Measurements from ENCODE around the gene AFAP1L2. TPM values are rescaled to one million over a fixed set of nuclear protein-coding genes. Genes with fewer than 3 reads are reported as not detected.

Gene AFAP1L2
- total RNA-seq, 3 donors from 2014 or later = 6.7 to 23.4 (median 11.6) TPM

DNA sequence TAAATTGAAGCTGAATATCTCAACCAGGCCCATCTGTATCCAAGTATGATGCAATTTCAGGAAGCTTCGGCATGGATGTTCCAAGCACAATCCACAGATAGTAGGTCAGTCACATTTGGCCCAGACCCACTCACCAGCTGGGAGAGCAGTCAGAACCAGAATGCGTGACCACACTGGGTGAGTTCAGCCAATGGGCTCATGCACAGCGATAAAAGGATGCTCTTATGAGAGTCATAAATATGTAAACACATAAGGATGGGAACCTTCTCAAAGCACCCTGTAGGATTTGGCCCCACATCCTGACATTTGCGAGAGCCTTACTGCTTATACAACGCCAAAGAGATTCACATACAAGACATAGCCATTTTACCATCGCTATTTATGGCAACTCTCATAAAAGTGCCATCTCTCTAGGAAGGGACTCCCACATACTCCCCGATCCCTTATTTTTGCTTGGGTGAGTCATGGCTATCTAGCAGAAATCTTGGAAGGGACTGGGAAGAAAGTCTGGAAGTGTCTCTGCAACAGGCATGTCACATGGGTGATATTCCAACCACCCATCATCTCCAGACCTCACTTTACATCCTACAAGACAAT lies 3.0 kb downstream of the AFAP1L2 start:
- peaks cover 17% of the 10 kb centered on the region for H3K4me1 ChIP-seq (ENCODE audit: low read depth)
- H3K36me3 ChIP-seq (ENCODE audit: low read depth) = no peaks in the 10 kb centered on the region
- ATAC-seq (peak; percentile 2), DNase-seq (peak; percentile 43 to 64 (median 53))
- intact Hi-C loops (cut with DNase I, micrococcal nuclease) = no loop called here
- no peaks in the 10 kb centered on the region for H3K9me3 ChIP-seq
- H3K4me3 ChIP-seq = no peak overlapping the region
- TF ChIP-seq, protein P1, sequence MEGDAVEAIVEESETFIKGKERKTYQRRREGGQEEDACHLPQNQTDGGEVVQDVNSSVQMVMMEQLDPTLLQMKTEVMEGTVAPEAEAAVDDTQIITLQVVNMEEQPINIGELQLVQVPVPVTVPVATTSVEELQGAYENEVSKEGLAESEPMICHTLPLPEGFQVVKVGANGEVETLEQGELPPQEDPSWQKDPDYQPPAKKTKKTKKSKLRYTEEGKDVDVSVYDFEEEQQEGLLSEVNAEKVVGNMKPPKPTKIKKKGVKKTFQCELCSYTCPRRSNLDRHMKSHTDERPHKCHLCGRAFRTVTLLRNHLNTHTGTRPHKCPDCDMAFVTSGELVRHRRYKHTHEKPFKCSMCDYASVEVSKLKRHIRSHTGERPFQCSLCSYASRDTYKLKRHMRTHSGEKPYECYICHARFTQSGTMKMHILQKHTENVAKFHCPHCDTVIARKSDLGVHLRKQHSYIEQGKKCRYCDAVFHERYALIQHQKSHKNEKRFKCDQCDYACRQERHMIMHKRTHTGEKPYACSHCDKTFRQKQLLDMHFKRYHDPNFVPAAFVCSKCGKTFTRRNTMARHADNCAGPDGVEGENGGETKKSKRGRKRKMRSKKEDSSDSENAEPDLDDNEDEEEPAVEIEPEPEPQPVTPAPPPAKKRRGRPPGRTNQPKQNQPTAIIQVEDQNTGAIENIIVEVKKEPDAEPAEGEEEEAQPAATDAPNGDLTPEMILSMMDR (IDR thresholded peaks at IDR 0.05) = no peak

DNA sequence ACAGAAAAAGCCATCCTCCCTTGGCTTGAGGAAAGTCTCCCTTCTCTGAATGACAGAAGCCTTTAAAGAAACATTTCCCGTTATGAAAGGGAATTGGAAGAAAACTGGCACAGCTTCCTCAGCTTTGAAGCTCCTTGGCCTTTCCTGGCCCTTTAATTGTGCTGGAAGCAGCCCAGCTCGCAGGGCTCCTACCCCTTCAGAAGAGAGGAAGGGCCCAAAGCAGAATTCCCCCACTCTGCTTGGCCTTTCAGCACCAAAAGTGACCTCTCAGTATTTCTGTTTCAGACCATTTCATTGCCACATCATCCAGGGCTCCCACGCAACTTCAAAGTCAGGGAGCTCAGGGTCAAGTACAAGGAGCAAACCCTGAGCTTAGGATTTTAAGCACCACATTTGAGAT lies 4.2 kb downstream of the AFAP1L2 start:
- H3K4me3 ChIP-seq = no peak overlapping the region
- peaks cover 17% of the 10 kb centered on the region for H3K4me1 ChIP-seq (ENCODE audit: low read depth)
- no peak for DNase-seq
- H3K36me3 ChIP-seq (ENCODE audit: low read depth) = no peaks in the 10 kb centered on the region
- intact Hi-C loops (cut with DNase I, micrococcal nuclease) = no loop called here
- TF ChIP-seq, protein P1 (IDR thresholded peaks at IDR 0.05) = no peak
- ATAC-seq = no peak
- no peaks in the 10 kb centered on the region for H3K9me3 ChIP-seq

- TF ChIP-seq, protein P1 (IDR thresholded peaks at IDR 0.05) = no peak
- Histone ChIP-seq H3K4me3 (no peak overlapping the region), H3K36me3 (ENCODE audit: low read depth) (no peaks in the 10 kb centered on the region), H3K9me3 (no peaks in the 10 kb centered on the region), H3K4me1 (ENCODE audit: low read depth) (peaks cover 17% of the 10 kb centered on the region)
- intact Hi-C loops (cut with DNase I, micrococcal nuclease) = no loop called here
- no peak for DNase-seq
- no peak for ATAC-seq
These were observed 4.7 kb downstream of the AFAP1L2 start for GRCh38 chr10:114399576-114399975.

DNA sequence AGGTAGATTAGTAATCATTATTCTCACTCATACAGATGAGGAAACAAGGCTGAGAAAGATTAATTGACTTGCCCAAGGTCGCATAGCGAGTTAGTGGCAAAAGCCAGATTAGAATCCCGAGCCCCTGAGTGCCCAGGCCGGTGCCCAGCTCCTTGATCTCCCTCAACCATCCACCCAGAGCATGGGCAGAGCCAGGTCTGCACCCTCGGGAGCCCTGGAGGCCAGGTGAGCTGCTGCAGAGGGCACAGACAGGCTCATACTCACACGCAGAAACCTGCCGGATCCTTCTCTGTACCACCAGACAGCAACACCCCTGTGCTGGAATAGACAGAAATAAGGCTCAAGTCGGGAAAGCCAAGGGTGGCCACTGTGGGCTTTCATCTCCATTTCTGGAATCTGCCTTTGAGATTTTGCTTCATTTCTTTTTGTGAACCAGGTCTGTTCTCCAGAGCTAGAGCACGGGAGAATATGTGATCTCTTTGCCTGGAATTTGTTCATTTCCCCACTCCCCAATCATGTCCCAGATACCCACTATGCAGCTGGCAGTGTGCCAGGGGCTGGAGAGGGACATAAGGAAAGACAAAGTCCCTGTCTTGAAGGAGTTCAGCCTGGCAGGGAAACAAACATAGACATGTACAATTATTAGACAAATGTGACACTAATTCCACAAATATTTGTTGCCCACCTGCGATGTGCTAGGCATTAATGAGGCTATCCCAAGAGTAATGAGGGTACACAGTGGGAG lies 5.5 kb downstream of the AFAP1L2 start:
- Histone ChIP-seq H3K4me1 (ENCODE audit: low read depth) (peaks cover 11% of the 10 kb centered on the region), H3K9me3 (no peaks in the 10 kb centered on the region), H3K36me3 (ENCODE audit: low read depth) (no peaks in the 10 kb centered on the region), H3K4me3 (no peak overlapping the region)
- ATAC-seq (no peak), DNase-seq (no peak)
- TF ChIP-seq, protein P1 (IDR thresholded peaks at IDR 0.05) = no peak
- intact Hi-C loops (cut with DNase I, micrococcal nuclease) = no loop called here

- peak; percentile 39 for ATAC-seq
These were observed 6.6 kb downstream of the AFAP1L2 start for GRCh38 chr10:114397651-114398145.

More at GRCh38 chr10:114397651-114398145, 6.6 kb downstream of the AFAP1L2 start:
- Histone ChIP-seq H3K36me3 (ENCODE audit: low read depth) (no peaks in the 10 kb centered on the region), H3K9me3 (no peaks in the 10 kb centered on the region), H3K4me3 (no peak overlapping the region), H3K4me1 (ENCODE audit: low read depth) (peaks cover 4% of the 10 kb centered on the region)
- TF ChIP-seq, protein P1 (IDR thresholded peaks at IDR 0.05) = no peak
- intact Hi-C loops (cut with DNase I, micrococcal nuclease) = no loop called here
- DNase-seq = no peak
